Fibroblast of mammary gland (primary cell): Measurements from ENCODE around the gene WDR75.

ENCODE experiments used
- DNase-seq: peaks from one replicate; pipeline ENCODE4 v3.0.0-alpha.2; 2010; ENCODE audit warnings: low read depth
- H3K4me3 ChIP-seq: 2 replicates; pipeline ENCODE4 v1.5.1; 2011; ENCODE audit warnings: low read depth, mild to moderate bottlenecking, low read length, moderate library complexity; ENCODE audit not compliant: control insufficient read depth
- TF ChIP-seq, protein P1 (sequence below): conservative IDR thresholded peaks from 2 replicates; pipeline ENCODE4 v1.5.1; 2011; ENCODE audit warnings: low read depth, low read length, inconsistent platforms; ENCODE audit not compliant: control insufficient read depth, insufficient read depth

Gene WDR75

DNA sequence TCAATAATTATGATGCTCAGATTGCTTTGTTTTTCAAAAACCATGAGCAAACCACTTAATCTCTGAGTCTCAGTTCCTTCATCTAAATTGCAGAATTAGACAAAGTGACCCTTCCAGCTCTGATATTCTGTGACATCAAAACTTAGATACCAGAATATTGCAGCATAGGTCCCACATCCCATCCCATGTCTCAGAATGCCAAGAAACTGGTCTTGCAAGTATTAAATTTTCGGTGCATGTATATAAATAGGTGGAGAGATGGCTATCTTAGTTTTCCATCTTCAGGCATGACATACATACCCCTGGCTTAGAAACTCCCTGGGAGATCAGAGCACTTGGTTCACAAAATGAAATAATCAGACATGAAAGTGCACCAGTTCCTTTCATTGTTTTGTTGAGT lies 39.8 kb downstream of the WDR75 start:
- no peak overlapping the region for H3K4me3 ChIP-seq
- DNase-seq: no peak
- TF ChIP-seq, protein P1, sequence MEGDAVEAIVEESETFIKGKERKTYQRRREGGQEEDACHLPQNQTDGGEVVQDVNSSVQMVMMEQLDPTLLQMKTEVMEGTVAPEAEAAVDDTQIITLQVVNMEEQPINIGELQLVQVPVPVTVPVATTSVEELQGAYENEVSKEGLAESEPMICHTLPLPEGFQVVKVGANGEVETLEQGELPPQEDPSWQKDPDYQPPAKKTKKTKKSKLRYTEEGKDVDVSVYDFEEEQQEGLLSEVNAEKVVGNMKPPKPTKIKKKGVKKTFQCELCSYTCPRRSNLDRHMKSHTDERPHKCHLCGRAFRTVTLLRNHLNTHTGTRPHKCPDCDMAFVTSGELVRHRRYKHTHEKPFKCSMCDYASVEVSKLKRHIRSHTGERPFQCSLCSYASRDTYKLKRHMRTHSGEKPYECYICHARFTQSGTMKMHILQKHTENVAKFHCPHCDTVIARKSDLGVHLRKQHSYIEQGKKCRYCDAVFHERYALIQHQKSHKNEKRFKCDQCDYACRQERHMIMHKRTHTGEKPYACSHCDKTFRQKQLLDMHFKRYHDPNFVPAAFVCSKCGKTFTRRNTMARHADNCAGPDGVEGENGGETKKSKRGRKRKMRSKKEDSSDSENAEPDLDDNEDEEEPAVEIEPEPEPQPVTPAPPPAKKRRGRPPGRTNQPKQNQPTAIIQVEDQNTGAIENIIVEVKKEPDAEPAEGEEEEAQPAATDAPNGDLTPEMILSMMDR: no peak

DNA sequence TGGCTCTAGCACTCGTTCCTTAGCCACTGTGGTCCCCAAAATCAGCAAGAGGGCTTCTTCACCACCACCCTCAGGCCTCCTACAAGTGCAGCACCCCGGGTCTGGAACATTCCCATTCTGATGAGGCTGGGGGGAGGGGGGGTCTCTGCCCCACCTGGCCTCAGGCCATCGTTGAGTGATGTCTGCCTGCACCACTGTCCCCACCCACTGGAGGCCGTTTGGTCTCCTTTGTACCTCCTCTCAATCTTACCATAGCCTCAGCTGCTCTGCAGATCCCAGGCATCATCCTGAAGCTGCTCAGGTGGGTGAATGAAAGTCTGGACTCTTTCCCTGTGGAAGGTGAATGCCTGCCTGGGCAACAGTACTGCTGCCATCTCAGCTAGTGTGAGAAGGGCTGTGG lies 42.3 kb downstream of the WDR75 start:
- no peak for DNase-seq
- H3K4me3 ChIP-seq: no peak overlapping the region
- TF ChIP-seq, protein P1: no peak

DNA sequence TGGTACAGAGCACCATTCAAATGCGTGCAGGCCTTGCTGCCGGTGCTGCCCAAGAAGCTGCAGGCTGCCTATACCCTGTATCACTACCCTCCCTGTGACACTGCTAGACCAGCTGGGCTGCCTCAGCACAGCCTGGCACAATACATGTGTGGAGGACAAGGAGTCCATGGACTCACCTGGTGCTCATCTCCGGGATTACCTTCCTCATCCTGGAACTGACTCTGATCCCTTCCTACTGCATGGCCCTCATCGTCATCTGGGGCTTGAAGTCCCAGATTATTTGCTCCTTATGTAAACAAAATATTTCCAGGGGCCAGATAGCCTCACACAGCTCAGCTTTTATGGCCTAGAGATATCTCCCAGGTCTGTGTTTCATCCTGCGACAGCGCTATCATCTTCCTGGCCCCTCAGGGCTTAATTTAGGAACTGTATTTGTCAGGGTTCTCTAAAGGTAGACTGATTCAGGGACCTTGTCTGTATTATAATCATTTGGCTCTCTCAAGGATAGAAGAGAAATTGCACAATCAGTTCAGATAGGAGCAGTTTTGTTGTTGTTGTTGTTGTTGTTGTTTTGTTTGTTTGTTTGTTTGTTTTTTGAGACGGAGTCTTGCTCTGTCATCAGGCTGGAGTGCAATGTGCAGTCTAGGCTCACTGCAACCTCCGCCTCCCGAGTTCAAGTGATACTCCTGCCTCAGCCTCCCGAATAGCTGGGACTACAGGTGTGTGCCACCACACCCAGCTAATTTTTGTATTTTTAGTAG lies 42.9 kb downstream of the WDR75 start:
- no peak overlapping the region for H3K4me3 ChIP-seq
- DNase-seq: no peak
- TF ChIP-seq, protein P1: no peak

DNA sequence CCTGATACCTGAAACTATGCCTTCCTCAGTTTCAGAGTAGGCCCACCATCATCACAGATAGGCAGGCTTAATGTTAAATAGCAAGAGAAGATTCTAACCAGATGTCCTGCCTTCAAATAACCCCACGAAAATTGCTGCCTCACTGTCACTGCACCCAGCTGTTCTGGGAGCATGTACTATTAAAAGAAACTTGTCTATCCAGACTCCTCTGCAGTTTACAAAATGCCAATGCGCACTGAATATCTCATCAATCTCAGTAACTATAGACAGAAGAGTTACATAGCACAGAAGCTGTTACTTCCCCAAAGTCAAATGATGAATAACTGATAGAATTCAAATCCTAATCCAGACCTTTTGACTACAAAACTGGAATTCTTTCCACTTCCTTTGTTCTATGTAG lies 43.9 kb downstream of the WDR75 start:
- no peak overlapping the region for H3K4me3 ChIP-seq
- TF ChIP-seq, protein P1: no peak
- no peak for DNase-seq

DNA sequence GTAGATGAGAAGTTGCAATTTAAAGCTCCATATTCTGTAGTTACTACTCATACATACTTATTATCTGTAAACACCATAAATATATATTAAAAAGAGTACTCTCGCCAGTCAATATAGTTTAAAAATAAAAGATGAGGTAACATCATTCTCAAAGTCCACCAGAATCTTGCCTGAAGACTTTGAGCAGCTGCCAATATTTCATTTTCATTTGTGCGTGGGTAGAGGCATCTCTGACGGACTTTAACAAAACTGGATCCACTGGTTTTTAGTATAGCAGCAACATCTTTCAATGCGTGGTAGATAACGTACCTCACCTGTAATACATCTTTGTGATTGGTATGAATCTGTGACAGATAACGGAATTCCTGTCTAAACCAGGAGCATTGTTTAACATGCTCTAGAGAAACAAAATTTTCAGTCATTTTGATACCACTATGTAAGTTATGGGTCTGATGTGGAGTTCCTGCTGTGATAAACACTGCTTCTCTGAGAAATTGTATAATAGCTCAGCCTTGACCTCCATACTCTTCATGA lies 45.0 kb downstream of the WDR75 start:
- DNase-seq: no peak
- no peak overlapping the region for H3K4me3 ChIP-seq
- TF ChIP-seq, protein P1: no peak

DNA sequence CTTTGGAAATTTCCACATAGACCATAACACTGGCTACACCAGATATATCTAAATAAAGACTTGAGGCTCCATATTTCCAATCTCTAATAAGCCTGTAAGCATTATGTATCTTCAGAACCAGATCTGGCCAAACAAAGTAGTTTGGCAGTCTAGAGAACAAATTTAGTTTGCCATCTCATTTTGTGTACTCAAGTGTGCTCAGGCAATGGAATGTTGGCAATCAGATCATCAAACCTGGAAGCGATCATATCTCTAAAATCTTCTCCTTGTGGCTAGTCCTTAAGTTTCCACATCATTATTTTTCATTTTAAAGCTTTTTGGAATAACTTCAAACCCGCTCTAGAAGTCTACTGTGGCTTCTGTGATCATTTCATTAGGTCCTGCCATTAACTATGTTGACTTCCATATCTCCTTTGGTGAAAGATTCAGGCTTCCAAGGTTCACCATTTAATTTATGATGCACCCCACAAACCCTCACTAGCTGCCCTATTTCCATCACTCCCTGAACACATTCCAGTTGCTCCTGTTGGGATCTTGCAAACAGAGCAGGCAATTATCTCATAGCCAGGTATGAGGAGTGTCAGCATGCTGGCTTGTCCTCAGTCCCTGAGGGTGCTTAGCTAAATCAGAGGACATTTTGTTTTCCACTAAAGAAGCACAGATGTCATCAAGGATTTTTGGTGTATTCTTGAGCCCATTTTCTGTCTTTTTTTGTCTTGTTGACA lies 46.2 kb downstream of the WDR75 start:
- H3K4me3 ChIP-seq: no peak overlapping the region
- TF ChIP-seq, protein P1: no peak
- no peak for DNase-seq

DNA sequence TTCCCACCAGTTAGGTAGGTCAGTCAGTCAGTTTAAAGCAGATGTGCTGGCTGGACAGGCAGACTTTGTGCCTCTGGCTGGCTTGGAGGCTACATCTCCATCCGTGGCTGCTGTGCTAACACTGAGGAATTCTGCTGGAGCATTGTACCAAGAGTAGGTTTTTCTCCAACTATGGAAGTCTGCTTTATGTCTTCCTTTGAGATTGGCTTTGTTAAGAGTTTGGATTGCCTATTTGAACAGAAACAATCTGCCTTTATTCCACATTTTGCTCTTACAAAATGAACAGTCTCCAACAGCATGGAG lies 46.7 kb downstream of the WDR75 start:
- DNase-seq: no peak
- TF ChIP-seq, protein P1: no peak
- no peak overlapping the region for H3K4me3 ChIP-seq
